GM19025 (cell line): ENCODE results near the gene POU2AF1.
"Not testable (repeated sequence)": the region's sequence is repeated elsewhere in the genome, so short reads cannot be mapped to it uniquely, and the experiment has no call there.

Experiments
- ATAC-seq: cut with Tn5 transposase; IDR thresholded peaks from one replicate; pipeline ENCODE4 v1.9.1; 2021; ENCODE audit warnings: mild to moderate bottlenecking, low read depth, moderate library complexity; ENCODE audit not compliant: unreplicated experiment

Gene POU2AF1

GRCh38 chr11:111324277-111324720 is 54.8 kb downstream of the POU2AF1 start:
- no peak for ATAC-seq

GRCh38 chr11:111322534-111322933 is 56.5 kb downstream of the POU2AF1 start:
- no peak for ATAC-seq

- ATAC-seq: no peak
Observed at GRCh38 chr11:111320728-111321568, 58.1 kb downstream of the POU2AF1 start.

GRCh38 chr11:111320199-111320598 is 58.9 kb downstream of the POU2AF1 start:
- ATAC-seq: not testable (repeated sequence)

- ATAC-seq: no peak
Observed at GRCh38 chr11:111319296-111319695, 59.8 kb downstream of the POU2AF1 start.

- no peak for ATAC-seq
Observed at GRCh38 chr11:111312076-111312475, 67.0 kb downstream of the POU2AF1 start.

- ATAC-seq: no peak
Observed at GRCh38 chr11:111310723-111311122, 68.4 kb downstream of the POU2AF1 start.

GRCh38 chr11:111310088-111310487 is 69.0 kb downstream of the POU2AF1 start:
- no peak for ATAC-seq

GRCh38 chr11:111309215-111309915 is 69.7 kb downstream of the POU2AF1 start:
- no peak for ATAC-seq

- no peak for ATAC-seq
Observed at GRCh38 chr11:111308140-111308539, 70.9 kb downstream of the POU2AF1 start.

- ATAC-seq: no peak
Observed at GRCh38 chr11:111307472-111308108, 71.5 kb downstream of the POU2AF1 start.

- ATAC-seq: no peak
Observed at GRCh38 chr11:111306321-111306720, 72.8 kb downstream of the POU2AF1 start.

- ATAC-seq: no peak
Observed at GRCh38 chr11:111305876-111306275, 73.2 kb downstream of the POU2AF1 start.

GRCh38 chr11:111305162-111305802 is 73.8 kb downstream of the POU2AF1 start:
- no peak for ATAC-seq

- no peak for ATAC-seq
Observed at GRCh38 chr11:111303461-111303860, 75.6 kb downstream of the POU2AF1 start.

- no peak for ATAC-seq
Observed at GRCh38 chr11:111302298-111302697, 76.8 kb downstream of the POU2AF1 start.
